Mammary epithelial cell (primary cell): ENCODE measurements around the gene NUP98.

Experiments used
- EZH2 ChIP-seq: IDR thresholded peaks from 2 replicates; pipeline ENCODE4 v1.6.1; 2012; ENCODE audit warnings: low read length, inconsistent platforms, borderline replicate concordance
- TF ChIP-seq, protein P1 (sequence below), 2 donors: IDR thresholded peaks in 1 of 2; conservative IDR thresholded peaks in 1 of 2; 2 replicates each; pipeline ENCODE4 v1.5.1; 2011 to 2012; ENCODE audit warnings: inconsistent platforms in 2 of 2, low read length in 2 of 2, mild to moderate bottlenecking in 2 of 2, control low read depth in 1 of 2, low read depth in 1 of 2; ENCODE audit not compliant: insufficient read depth in 1 of 2; ENCODE audit errors: extremely low read depth in 1 of 2

DNA sequence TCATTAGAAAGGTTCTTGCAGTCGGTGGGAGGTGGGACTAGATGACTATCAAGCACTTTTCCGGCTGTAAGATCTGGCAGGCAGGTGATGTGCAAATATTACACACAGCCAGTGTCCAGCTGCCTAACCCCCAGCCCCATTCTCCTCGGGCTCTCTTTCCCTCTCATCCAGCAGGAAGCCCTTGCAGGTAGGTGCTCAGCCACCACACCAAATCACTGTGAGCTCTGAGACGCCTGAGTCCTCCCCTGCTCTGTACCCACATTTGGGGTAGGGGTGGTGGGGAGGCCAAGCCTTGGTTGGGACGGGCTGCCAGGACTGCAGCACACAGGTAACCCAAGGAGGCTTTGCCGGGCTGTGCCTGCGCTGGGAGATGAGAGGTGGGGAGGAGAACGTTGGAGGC, 156.2 kb downstream of the NUP98 start:
- TF ChIP-seq, protein P1, sequence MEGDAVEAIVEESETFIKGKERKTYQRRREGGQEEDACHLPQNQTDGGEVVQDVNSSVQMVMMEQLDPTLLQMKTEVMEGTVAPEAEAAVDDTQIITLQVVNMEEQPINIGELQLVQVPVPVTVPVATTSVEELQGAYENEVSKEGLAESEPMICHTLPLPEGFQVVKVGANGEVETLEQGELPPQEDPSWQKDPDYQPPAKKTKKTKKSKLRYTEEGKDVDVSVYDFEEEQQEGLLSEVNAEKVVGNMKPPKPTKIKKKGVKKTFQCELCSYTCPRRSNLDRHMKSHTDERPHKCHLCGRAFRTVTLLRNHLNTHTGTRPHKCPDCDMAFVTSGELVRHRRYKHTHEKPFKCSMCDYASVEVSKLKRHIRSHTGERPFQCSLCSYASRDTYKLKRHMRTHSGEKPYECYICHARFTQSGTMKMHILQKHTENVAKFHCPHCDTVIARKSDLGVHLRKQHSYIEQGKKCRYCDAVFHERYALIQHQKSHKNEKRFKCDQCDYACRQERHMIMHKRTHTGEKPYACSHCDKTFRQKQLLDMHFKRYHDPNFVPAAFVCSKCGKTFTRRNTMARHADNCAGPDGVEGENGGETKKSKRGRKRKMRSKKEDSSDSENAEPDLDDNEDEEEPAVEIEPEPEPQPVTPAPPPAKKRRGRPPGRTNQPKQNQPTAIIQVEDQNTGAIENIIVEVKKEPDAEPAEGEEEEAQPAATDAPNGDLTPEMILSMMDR (conservative IDR thresholded peaks at IDR 0.05 in 1 of 2, IDR thresholded peaks at IDR 0.05 in 1 of 2; ENCODE audit: extremely low read depth in 1 of 2, insufficient read depth in 1 of 2, low read depth in 1 of 2, low read length in 2 of 2) = no peak
- TF ChIP-seq EZH2 = no peak
